Gastroesophageal sphincter (tissue), 3 donors: Measurements from ENCODE around the gene HNRNPM.

Source experiments
- CTCF ChIP-seq, 4 experiments: fragments of 200-600 bp in 2 of 4; fragments of 450-650 bp in 2 of 4; sonication (generic) in 1 of 4; IDR thresholded peaks; one replicate each; pipeline ENCODE4 v1.5.1; 2017 to 2019; ENCODE audit warnings: antibody characterized with exemption in 4 of 4, mild to moderate bottlenecking in 2 of 4, moderate library complexity in 2 of 4
- EP300 ChIP-seq: sonication (generic); formaldehyde crosslinking; IDR thresholded peaks from one replicate; pipeline ENCODE4 v1.6.1; 2017; ENCODE audit warnings: antibody characterized with exemption, mild to moderate bottlenecking
- POLR2A ChIP-seq, 2 donors: fragments of 450-650 bp; IDR thresholded peaks; one replicate each; pipeline ENCODE4 v1.6.1; 2017; ENCODE audit warnings: antibody characterized with exemption in 2 of 2, mild to moderate bottlenecking in 2 of 2, moderate library complexity in 1 of 2
- POLR2AphosphoS5 ChIP-seq: sonication (generic); formaldehyde crosslinking; IDR thresholded peaks from one replicate; pipeline ENCODE4 v1.6.1; 2017; ENCODE audit warnings: antibody characterized with exemption

GRCh38 chr19:8403820-8404109 lies 41.0 kb upstream of the HNRNPM start:
- TF ChIP-seq EP300 (no peak), CTCF (IDR thresholded peaks at IDR 0.05) (no peak), POLR2A (IDR thresholded peaks at IDR 0.05) (no peak), POLR2AphosphoS5 (no peak)
